ENCODE measurements around the gene WDR93. TPM values are rescaled to one million over a fixed set of nuclear protein-coding genes. Genes with fewer than 3 reads are reported as not detected.

The WDR93 gene
- polyA plus RNA-seq, 3 donors, result not detected

DNA sequence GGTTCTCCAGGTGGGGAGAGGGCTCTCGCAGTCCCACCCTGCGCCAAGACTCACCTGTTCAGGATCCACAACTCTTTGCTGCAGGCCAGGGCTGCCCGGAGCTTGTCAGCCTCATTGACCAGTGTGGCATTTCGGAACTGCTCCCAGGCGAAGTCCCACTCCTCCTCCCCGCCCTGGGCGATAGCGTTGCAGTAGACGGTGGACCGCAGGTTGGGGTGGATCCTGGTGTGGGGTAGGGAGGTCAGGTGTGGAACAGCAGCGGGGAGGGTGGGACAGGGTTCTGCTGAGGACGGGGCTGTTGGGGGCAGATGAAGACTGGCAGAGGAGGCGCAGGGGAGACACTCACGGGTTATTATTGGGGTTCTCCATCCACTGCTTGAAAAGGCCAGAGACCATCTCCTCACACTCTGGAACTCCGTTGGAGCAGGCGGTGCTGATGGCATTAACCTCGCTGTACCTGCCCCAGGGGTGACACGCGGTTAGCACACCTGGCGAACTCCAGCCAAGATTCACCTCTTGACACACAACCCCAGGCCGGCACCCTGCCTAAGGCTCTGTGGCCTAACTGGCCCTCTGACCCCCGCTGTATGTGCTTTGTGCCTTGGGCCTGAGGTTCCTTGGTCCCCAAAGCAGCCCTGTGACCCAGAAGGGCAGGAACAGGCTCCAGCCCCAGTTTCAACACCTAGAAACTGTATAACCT, 101.6 kb downstream of the WDR93 start:
- no peak overlapping the region for H3K9ac ChIP-seq (ENCODE audit: insufficient read depth, low read length, poor library complexity, severe bottlenecking)
- no peak overlapping the region for H2AFZ ChIP-seq (ENCODE audit: insufficient read depth, low read depth, low read length, poor library complexity, severe bottlenecking)
- 94% methylated on average over 12 of the region's 22 CpGs for WGBS (ENCODE audit: insufficient coverage)
- Mint-ChIP-seq H3K4me3 (no peak overlapping the region), H3K36me3 (peaks cover 84 to 99% of the 10 kb centered on the region in 2 donors), H3K4me1 (no peaks in the 10 kb centered on the region), H3K9me3 (peaks cover 2 to 20% (median 9%) of the 10 kb centered on the region in 7 donors), H3K27me3 (ENCODE audit: low read depth in 3 of 3) (peaks cover 0 to 2% (median 1%) of the 10 kb centered on the region in 3 donors), H3K27ac (no peak overlapping the region)
- TF ChIP-seq, protein P1, sequence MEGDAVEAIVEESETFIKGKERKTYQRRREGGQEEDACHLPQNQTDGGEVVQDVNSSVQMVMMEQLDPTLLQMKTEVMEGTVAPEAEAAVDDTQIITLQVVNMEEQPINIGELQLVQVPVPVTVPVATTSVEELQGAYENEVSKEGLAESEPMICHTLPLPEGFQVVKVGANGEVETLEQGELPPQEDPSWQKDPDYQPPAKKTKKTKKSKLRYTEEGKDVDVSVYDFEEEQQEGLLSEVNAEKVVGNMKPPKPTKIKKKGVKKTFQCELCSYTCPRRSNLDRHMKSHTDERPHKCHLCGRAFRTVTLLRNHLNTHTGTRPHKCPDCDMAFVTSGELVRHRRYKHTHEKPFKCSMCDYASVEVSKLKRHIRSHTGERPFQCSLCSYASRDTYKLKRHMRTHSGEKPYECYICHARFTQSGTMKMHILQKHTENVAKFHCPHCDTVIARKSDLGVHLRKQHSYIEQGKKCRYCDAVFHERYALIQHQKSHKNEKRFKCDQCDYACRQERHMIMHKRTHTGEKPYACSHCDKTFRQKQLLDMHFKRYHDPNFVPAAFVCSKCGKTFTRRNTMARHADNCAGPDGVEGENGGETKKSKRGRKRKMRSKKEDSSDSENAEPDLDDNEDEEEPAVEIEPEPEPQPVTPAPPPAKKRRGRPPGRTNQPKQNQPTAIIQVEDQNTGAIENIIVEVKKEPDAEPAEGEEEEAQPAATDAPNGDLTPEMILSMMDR (IDR thresholded peaks at IDR 0.05), result no peak
- peaks cover 71 to 99% of the 10 kb centered on the region in 2 donors for H3K36me3 ChIP-seq (replicated peaks in 1 of 2; ENCODE audit: control insufficient read depth in 1 of 2, insufficient read depth in 2 of 2, low read length in 2 of 2)
- H3K4me3 ChIP-seq (replicated peaks in 1 of 3; ENCODE audit: low read depth in 2 of 3, low read length in 3 of 3), result no peak overlapping the region
- no peaks in the 10 kb centered on the region for H3K79me2 ChIP-seq (ENCODE audit: insufficient read depth, low read length)
- H3K4me2 ChIP-seq (replicated peaks; ENCODE audit: extremely low read depth, low read length, poor library complexity, severe bottlenecking), result no peak overlapping the region
- peaks cover 85% of the 10 kb centered on the region for H4K20me1 ChIP-seq (ENCODE audit: insufficient read depth, low read length)
- intact Hi-C loops (cut with micrococcal nuclease), result no loop called here
- DNase-seq, result no peak
- peaks cover 0 to 6% of the 10 kb centered on the region in 2 donors for H3K9me3 ChIP-seq (replicated peaks in 1 of 2; ENCODE audit: control insufficient read depth in 1 of 2, insufficient read depth in 1 of 2, low read length in 2 of 2)
- no peaks in the 10 kb centered on the region for H3K27me3 ChIP-seq (ENCODE audit: control insufficient read depth in 2 of 2, insufficient read depth in 2 of 2, low read length in 2 of 2)
- no peaks in the 10 kb centered on the region for H3K4me1 ChIP-seq (ENCODE audit: control insufficient read depth in 1 of 2, insufficient read depth in 2 of 2, low read length in 2 of 2)
- H3K27ac ChIP-seq (ENCODE audit: low read depth in 1 of 2, low read length in 2 of 2), result no peak overlapping the region

Small RNAs within 50 kb of the gene (small RNA-seq; reads per million reads assigned to genes)
- not detected for gene RNU6-132P (ENCODE audit: insufficient read length, low read depth)

Other genes with a start within 250 kb of the WDR93 start
- gene RHCG, start 194.2 kb upstream of the WDR93 start, polyA plus RNA-seq, result not detected
- not detected for gene TICRR, start 115.3 kb upstream of the WDR93 start, polyA plus RNA-seq
- gene KIF7, start 35.3 kb upstream of the WDR93 start, polyA plus RNA-seq, result not detected
- under 1 TPM in 1 of 3 donors, not detected in 2; 0.12 TPM for gene PLIN1, start 11.4 kb upstream of the WDR93 start, polyA plus RNA-seq
- gene PEX11A, start 57 bp upstream of the WDR93 start, polyA plus RNA-seq, result under 1 TPM; 0.72 to 0.84 (median 0.75) TPM
- gene MESP1, start 60.4 kb downstream of the WDR93 start, polyA plus RNA-seq, result 1 to 10 TPM in 1 of 3 donors, under 1 TPM in 2; 0.04 to 1.2 (median 0.06) TPM
- under 1 TPM in 1 of 3 donors, not detected in 2; 0.67 TPM for gene MESP2, start 85.5 kb downstream of the WDR93 start, polyA plus RNA-seq
- gene ANPEP, start 124.0 kb downstream of the WDR93 start, polyA plus RNA-seq, result 100 to 1,000 TPM in 2 of 3 donors, 10 to 100 TPM in 1; 58.4 to 364 (median 108) TPM
- gene AP3S2, start 203.2 kb downstream of the WDR93 start, polyA plus RNA-seq, result 10 to 100 TPM; 30.8 to 41.2 (median 32.4) TPM
- 10 to 100 TPM in 2 of 3 donors, 1 to 10 TPM in 1; 9.7 to 19.3 (median 14.0) TPM for gene ARPIN, start 222.1 kb downstream of the WDR93 start, polyA plus RNA-seq

Data from CD14-positive monocyte (primary cell).